Neural progenitor cell (in vitro differentiated cells): ENCODE data around the gene SHE.

Experiments used
- EZH2 ChIP-seq: fragments of 200-600 bp; sonication (generic); IDR thresholded peaks from 2 replicates; pipeline ENCODE4 v1.6.1; 2017; ENCODE audit warnings: antibody characterized with exemption, mild to moderate bottlenecking, moderate library complexity
- EZH2phosphoT487 ChIP-seq: fragments of 200-600 bp; sonication (generic); IDR thresholded peaks from 2 replicates; pipeline ENCODE4 v1.6.1; 2017; ENCODE audit warnings: antibody characterized with exemption
- TF ChIP-seq, protein P1 (sequence below): fragments of 200-600 bp; sonication (generic); IDR thresholded peaks from 2 replicates; pipeline ENCODE4 v1.5.1; 2017; ENCODE audit warnings: antibody characterized with exemption, mild to moderate bottlenecking

DNA sequence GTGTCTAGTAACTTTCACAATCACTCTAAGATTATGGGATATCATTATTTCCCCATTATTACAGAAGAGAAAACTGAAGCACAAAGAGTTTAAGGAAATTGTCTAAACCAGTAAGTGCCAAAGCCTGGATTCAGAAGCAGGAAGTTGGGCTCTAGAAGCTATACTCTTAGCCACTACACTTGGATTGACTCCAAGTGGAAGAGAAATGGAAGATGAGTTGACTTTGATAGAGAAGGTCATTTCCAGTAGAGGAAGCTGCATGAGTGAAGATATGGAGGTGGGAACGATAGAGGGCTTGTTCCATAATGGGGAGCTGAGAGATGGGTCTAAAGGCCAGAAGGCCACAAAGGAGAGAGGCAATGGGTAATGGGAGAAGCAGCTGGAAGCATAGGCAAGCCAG lies 11.9 kb downstream of the SHE start:
- TF ChIP-seq, protein P1, sequence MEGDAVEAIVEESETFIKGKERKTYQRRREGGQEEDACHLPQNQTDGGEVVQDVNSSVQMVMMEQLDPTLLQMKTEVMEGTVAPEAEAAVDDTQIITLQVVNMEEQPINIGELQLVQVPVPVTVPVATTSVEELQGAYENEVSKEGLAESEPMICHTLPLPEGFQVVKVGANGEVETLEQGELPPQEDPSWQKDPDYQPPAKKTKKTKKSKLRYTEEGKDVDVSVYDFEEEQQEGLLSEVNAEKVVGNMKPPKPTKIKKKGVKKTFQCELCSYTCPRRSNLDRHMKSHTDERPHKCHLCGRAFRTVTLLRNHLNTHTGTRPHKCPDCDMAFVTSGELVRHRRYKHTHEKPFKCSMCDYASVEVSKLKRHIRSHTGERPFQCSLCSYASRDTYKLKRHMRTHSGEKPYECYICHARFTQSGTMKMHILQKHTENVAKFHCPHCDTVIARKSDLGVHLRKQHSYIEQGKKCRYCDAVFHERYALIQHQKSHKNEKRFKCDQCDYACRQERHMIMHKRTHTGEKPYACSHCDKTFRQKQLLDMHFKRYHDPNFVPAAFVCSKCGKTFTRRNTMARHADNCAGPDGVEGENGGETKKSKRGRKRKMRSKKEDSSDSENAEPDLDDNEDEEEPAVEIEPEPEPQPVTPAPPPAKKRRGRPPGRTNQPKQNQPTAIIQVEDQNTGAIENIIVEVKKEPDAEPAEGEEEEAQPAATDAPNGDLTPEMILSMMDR, result no peak
- TF ChIP-seq EZH2phosphoT487, result no peak
- TF ChIP-seq EZH2, result no peak
